Esophagus squamous epithelium (tissue), 4 donors: Measurements from ENCODE around the gene ASPRV1.

Experiments used
- POLR2A ChIP-seq, 4 donors: fragments of 450-650 bp; IDR thresholded peaks; one replicate each; pipeline ENCODE4 v1.6.1; 2017; ENCODE audit warnings: antibody characterized with exemption in 4 of 4, mild to moderate bottlenecking in 4 of 4, moderate library complexity in 3 of 4
- TF ChIP-seq, protein P1 (sequence below), 6 experiments: fragments of 450-650 bp in 4 of 6; fragments of 200-600 bp in 2 of 6; sonication (generic) in 2 of 6; IDR thresholded peaks; one replicate each; pipeline ENCODE4 v1.5.1; 2016 to 2019; ENCODE audit warnings: antibody characterized with exemption in 6 of 6, mild to moderate bottlenecking in 4 of 6, moderate library complexity in 4 of 6

DNA sequence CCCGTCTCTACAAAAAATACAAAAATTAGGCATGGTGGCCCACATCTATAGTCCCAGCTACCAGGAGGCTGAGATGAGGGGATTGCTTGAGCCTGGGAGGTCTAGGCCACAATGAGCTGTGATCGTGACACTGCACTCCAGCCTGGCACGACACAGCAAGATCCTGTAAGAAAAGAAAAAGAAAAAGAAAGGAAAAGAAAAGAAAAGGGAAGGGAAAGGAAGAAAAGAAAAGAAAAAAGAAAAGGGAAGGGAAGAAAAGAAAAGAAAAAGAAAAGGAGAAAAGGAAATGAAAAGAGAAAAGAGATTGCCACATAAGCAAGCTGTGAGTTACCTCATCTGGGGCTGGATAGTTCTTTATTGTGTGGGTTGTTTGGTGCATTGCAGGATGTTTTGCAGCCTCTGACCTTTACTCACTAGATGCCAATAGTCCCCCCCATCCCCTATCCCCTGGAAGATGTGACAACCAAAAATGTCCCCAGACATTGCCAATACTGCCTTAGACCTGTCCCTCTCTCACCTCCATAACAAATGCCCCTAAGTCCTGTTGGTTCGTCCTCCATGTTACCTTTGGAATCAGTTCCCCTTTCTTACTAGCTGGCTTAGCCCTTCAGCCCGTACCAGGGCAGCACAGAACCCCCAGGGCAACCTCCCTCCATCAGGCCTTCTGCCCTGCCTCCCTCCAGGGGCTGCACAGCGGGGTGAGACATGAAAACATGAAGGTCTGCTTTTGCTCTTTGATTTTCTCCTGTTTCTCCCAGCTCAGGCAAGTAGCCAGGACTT, 8.9 kb downstream of the ASPRV1 start:
- TF ChIP-seq, protein P1, sequence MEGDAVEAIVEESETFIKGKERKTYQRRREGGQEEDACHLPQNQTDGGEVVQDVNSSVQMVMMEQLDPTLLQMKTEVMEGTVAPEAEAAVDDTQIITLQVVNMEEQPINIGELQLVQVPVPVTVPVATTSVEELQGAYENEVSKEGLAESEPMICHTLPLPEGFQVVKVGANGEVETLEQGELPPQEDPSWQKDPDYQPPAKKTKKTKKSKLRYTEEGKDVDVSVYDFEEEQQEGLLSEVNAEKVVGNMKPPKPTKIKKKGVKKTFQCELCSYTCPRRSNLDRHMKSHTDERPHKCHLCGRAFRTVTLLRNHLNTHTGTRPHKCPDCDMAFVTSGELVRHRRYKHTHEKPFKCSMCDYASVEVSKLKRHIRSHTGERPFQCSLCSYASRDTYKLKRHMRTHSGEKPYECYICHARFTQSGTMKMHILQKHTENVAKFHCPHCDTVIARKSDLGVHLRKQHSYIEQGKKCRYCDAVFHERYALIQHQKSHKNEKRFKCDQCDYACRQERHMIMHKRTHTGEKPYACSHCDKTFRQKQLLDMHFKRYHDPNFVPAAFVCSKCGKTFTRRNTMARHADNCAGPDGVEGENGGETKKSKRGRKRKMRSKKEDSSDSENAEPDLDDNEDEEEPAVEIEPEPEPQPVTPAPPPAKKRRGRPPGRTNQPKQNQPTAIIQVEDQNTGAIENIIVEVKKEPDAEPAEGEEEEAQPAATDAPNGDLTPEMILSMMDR (IDR thresholded peaks at IDR 0.05), result no peak
- no peak for TF ChIP-seq POLR2A (IDR thresholded peaks at IDR 0.05)
